Astrocyte (in vitro differentiated cells and primary cell): Measurements from ENCODE around the gene SMIM44. TPM values are rescaled to one million over a fixed set of nuclear protein-coding genes. Genes with fewer than 3 reads are reported as not detected.

Source experiments
- DNase-seq: peaks from one replicate; pipeline ENCODE4 v3.0.0-alpha.2; 2010; ENCODE audit warnings: low read depth
- FAIRE-seq: peaks from 2 replicates; lab custom pipeline; 2011; peaks lifted over from hg19 to GRCh38; lab: Jason Lieb, UNC
- H2AFZ ChIP-seq: 2 replicates; pipeline ENCODE4 v1.6.0; 2012; ENCODE audit warnings: low read depth, low read length, inconsistent platforms
- H3K27ac ChIP-seq: 2 replicates; pipeline ENCODE4 v1.5.1; 2011; ENCODE audit warnings: low read depth, low read length, inconsistent platforms
- H3K27me3 ChIP-seq: 2 replicates; pipeline ENCODE4 v1.6.0; 2011; ENCODE audit warnings: low read length, inconsistent platforms; ENCODE audit not compliant: insufficient read depth
- H3K36me3 ChIP-seq: 2 replicates; pipeline ENCODE4 v1.5.1; 2011; ENCODE audit warnings: low read length, inconsistent platforms; ENCODE audit not compliant: insufficient read depth
- H3K4me1 ChIP-seq: 2 replicates; pipeline ENCODE4 v1.5.1; 2011; ENCODE audit warnings: low read length, inconsistent platforms; ENCODE audit not compliant: insufficient read depth
- H3K4me2 ChIP-seq: 2 replicates; pipeline ENCODE4 v1.6.0; 2012; ENCODE audit warnings: low read length, inconsistent platforms
- H3K4me3 ChIP-seq: 2 replicates; pipeline ENCODE4 v1.5.1; 2011; ENCODE audit warnings: low read depth, mild to moderate bottlenecking, low read length, inconsistent platforms; ENCODE audit not compliant: insufficient read depth
- H3K79me2 ChIP-seq: 2 replicates; pipeline ENCODE4 v1.6.0; 2012; ENCODE audit warnings: mild to moderate bottlenecking, low read length, inconsistent platforms; ENCODE audit not compliant: insufficient read depth
- H3K9ac ChIP-seq: 2 replicates; pipeline ENCODE4 v1.6.0; 2012; ENCODE audit warnings: mild to moderate bottlenecking, low read length, inconsistent platforms
- H3K9me3 ChIP-seq: 2 replicates; pipeline ENCODE4 v1.5.1; 2012; ENCODE audit warnings: low read depth, mild to moderate bottlenecking, low read length, inconsistent platforms; ENCODE audit not compliant: insufficient read depth
- H4K20me1 ChIP-seq: 2 replicates; pipeline ENCODE4 v1.6.0; 2012; ENCODE audit warnings: low read length, inconsistent platforms; ENCODE audit not compliant: insufficient read depth
- H3K27ac Mint-ChIP-seq: one replicate; pipeline ENCODE4 v1.8.0; 2021; ENCODE audit warnings: mild to moderate bottlenecking, mixed read lengths; ENCODE audit not compliant: unreplicated experiment
- H3K27me3 Mint-ChIP-seq: one replicate; pipeline ENCODE4 v1.8.0; 2021; ENCODE audit warnings: low read depth, mixed read lengths; ENCODE audit not compliant: unreplicated experiment
- H3K36me3 Mint-ChIP-seq: one replicate; pipeline ENCODE4 v1.8.0; 2021; ENCODE audit warnings: low read depth, mixed read lengths; ENCODE audit not compliant: unreplicated experiment
- H3K4me1 Mint-ChIP-seq: one replicate; pipeline ENCODE4 v1.8.0; 2021; ENCODE audit warnings: low read depth, mixed read lengths; ENCODE audit not compliant: unreplicated experiment
- H3K4me3 Mint-ChIP-seq: one replicate; pipeline ENCODE4 v1.8.0; 2021; ENCODE audit warnings: mild to moderate bottlenecking, moderate library complexity, mixed read lengths; ENCODE audit not compliant: unreplicated experiment
- H3K9me3 Mint-ChIP-seq: one replicate; pipeline ENCODE4 v1.8.0; 2021; ENCODE audit warnings: mild to moderate bottlenecking, mixed read lengths; ENCODE audit not compliant: unreplicated experiment
- EZH2 ChIP-seq: IDR thresholded peaks from 2 replicates; pipeline ENCODE4 v1.6.1; 2012; ENCODE audit warnings: mild to moderate bottlenecking, low read length, inconsistent platforms; ENCODE audit not compliant: insufficient read depth
- total RNA-seq: library from RNA; stranded (reverse); gene quantifications from 2 replicates; pipeline ENCODE4 v1.2.1, GENCODE V29; 2021
- TF ChIP-seq, protein P1 (sequence below): IDR thresholded peaks from 2 replicates; pipeline ENCODE4 v1.5.1; 2011; ENCODE audit warnings: low read depth, mild to moderate bottlenecking, inconsistent platforms, low read length, moderate library complexity; ENCODE audit not compliant: insufficient read depth

SMIM44 gene
- total RNA-seq, 1 donor from 2014 or later = not detected

DNA sequence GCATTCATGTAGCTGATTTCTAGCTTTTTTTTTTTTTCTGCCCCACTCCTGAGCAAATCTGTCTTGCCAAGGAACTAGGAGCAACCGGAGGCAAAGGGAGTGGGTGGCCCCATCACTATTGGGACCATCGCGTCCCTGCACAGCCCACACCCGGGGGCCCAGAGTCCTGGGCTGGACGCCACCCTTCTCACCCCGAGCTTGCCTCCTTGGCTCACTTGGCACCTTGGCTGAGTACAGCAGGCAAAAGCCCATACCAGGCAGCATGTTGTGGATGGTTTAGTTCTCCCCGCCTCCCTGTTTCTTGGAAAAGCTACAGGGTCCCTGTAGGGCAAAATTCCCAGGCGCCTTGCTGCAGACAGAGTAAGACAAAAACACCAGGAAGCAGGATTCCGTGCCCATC lies 16.6 kb downstream of the SMIM44 start:
- Mint-ChIP-seq H3K36me3 (peaks cover 7% of the 10 kb centered on the region), H3K4me1 (peaks cover 12% of the 10 kb centered on the region), H3K27me3 (peaks cover 16% of the 10 kb centered on the region), H3K27ac (no peak overlapping the region), H3K9me3 (peaks cover 6% of the 10 kb centered on the region), H3K4me3 (no peak overlapping the region)
- no peak for DNase-seq
- H2AFZ ChIP-seq = no peak overlapping the region
- FAIRE-seq = no peak
- H4K20me1 ChIP-seq = peaks cover 7% of the 10 kb centered on the region
- no peaks in the 10 kb centered on the region for H3K27me3 ChIP-seq
- H3K4me2 ChIP-seq = no peak overlapping the region
- no peak overlapping the region for H3K27ac ChIP-seq
- H3K4me1 ChIP-seq = no peaks in the 10 kb centered on the region
- H3K4me3 ChIP-seq = no peak overlapping the region
- no peak for TF ChIP-seq EZH2
- TF ChIP-seq, protein P1, sequence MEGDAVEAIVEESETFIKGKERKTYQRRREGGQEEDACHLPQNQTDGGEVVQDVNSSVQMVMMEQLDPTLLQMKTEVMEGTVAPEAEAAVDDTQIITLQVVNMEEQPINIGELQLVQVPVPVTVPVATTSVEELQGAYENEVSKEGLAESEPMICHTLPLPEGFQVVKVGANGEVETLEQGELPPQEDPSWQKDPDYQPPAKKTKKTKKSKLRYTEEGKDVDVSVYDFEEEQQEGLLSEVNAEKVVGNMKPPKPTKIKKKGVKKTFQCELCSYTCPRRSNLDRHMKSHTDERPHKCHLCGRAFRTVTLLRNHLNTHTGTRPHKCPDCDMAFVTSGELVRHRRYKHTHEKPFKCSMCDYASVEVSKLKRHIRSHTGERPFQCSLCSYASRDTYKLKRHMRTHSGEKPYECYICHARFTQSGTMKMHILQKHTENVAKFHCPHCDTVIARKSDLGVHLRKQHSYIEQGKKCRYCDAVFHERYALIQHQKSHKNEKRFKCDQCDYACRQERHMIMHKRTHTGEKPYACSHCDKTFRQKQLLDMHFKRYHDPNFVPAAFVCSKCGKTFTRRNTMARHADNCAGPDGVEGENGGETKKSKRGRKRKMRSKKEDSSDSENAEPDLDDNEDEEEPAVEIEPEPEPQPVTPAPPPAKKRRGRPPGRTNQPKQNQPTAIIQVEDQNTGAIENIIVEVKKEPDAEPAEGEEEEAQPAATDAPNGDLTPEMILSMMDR = no peak
- no peak overlapping the region for H3K9ac ChIP-seq
- H3K36me3 ChIP-seq = peaks cover 2% of the 10 kb centered on the region
- no peaks in the 10 kb centered on the region for H3K9me3 ChIP-seq
- H3K79me2 ChIP-seq = no peaks in the 10 kb centered on the region

DNA sequence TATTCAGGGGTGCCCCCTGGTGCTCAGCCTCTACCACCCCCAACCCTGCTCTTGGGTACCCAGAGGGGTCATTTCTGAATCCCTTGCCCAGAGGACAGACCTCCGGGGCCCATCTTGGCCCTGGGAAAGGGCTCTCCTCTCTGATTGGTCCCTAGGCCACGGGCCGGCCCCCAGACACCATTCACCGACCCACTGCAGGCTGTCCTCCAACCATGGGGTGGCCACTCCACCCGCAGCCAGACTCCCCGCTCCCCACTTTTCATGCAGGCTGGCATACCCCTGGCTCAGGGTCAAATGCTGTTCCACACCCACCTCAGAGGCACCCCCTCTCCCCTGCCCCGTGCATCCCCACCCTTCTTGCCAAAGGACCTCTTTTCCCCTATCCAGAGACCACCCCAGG lies 17.7 kb downstream of the SMIM44 start:
- H3K27me3 Mint-ChIP-seq = peaks cover 11% of the 10 kb centered on the region
- H3K4me1 ChIP-seq = no peaks in the 10 kb centered on the region
- H3K9me3 ChIP-seq = no peaks in the 10 kb centered on the region
- H3K27ac Mint-ChIP-seq = peak overlapping the region; percentile 78
- H3K27ac ChIP-seq = no peak overlapping the region
- peaks cover 12% of the 10 kb centered on the region for H3K4me1 Mint-ChIP-seq
- H3K36me3 Mint-ChIP-seq = peaks cover 7% of the 10 kb centered on the region
- FAIRE-seq (no peak), DNase-seq (no peak)
- no peak overlapping the region for H3K4me3 ChIP-seq
- no peak overlapping the region for H3K9ac ChIP-seq
- H4K20me1 ChIP-seq = peaks cover 7% of the 10 kb centered on the region
- no peak overlapping the region for H3K4me2 ChIP-seq
- H3K36me3 ChIP-seq = peaks cover 2% of the 10 kb centered on the region
- H3K79me2 ChIP-seq = no peaks in the 10 kb centered on the region
- no peak overlapping the region for H2AFZ ChIP-seq
- H3K27me3 ChIP-seq = no peaks in the 10 kb centered on the region
- H3K4me3 Mint-ChIP-seq = no peak overlapping the region
- H3K9me3 Mint-ChIP-seq = peaks cover 4% of the 10 kb centered on the region
- TF ChIP-seq EZH2 = no peak
- TF ChIP-seq, protein P1 = no peak

DNA sequence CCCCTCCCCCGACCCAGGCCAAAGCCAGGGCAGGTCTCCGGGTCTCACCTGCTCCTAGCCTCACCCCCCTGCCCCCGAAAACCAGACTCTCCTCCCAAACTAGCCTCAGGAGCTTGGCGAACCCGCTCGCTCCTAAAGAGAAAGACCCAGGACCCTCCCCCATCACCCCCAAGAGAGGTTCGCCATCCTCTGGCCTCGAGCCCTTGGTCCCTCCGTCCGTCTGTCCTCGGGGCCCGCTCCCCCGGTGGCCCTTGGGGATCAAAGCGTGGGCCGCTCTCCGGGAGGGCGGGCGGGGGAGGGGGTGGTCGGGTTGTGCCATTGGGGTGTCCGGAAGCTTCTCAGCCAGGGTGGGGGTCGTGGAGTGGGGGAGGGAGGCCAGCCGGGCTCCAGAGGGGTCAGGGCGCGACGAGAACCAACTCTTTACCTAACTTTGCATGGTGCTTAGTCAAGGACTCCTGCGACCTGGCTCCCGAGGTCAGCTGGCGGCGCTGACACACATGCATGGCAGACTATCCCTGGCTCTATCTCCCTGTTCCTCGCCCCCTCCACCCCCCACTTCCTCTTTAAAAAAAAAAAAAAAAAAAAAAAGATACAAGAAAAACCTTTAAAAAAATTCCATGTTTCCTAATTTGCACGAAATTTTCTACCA lies 18.5 kb downstream of the SMIM44 start:
- Mint-ChIP-seq H3K4me1 (peaks cover 13% of the 10 kb centered on the region), H3K27ac (no peak overlapping the region), H3K9me3 (peaks cover 3% of the 10 kb centered on the region), H3K4me3 (peak overlapping the region; percentile 45), H3K36me3 (peaks cover 8% of the 10 kb centered on the region), H3K27me3 (peaks cover 4% of the 10 kb centered on the region)
- peaks cover 7% of the 10 kb centered on the region for H4K20me1 ChIP-seq
- H3K36me3 ChIP-seq = peaks cover 2% of the 10 kb centered on the region
- peaks cover 5% of the 10 kb centered on the region for H3K79me2 ChIP-seq
- H3K27ac ChIP-seq = no peak overlapping the region
- H2AFZ ChIP-seq = no peak overlapping the region
- no peaks in the 10 kb centered on the region for H3K9me3 ChIP-seq
- H3K4me2 ChIP-seq = no peak overlapping the region
- FAIRE-seq = no peak
- no peak overlapping the region for H3K4me3 ChIP-seq
- peaks cover 6% of the 10 kb centered on the region for H3K4me1 ChIP-seq
- TF ChIP-seq, protein P1 = no peak
- no peak for TF ChIP-seq EZH2
- no peak overlapping the region for H3K9ac ChIP-seq
- DNase-seq = no peak
- no peaks in the 10 kb centered on the region for H3K27me3 ChIP-seq
